ENCODE data around the gene PEBP1.
"Not testable (repeated sequence)": the region's sequence is repeated elsewhere in the genome, so short reads cannot be mapped to it uniquely, and the experiment has no call there.

The PEBP1 gene

DNA sequence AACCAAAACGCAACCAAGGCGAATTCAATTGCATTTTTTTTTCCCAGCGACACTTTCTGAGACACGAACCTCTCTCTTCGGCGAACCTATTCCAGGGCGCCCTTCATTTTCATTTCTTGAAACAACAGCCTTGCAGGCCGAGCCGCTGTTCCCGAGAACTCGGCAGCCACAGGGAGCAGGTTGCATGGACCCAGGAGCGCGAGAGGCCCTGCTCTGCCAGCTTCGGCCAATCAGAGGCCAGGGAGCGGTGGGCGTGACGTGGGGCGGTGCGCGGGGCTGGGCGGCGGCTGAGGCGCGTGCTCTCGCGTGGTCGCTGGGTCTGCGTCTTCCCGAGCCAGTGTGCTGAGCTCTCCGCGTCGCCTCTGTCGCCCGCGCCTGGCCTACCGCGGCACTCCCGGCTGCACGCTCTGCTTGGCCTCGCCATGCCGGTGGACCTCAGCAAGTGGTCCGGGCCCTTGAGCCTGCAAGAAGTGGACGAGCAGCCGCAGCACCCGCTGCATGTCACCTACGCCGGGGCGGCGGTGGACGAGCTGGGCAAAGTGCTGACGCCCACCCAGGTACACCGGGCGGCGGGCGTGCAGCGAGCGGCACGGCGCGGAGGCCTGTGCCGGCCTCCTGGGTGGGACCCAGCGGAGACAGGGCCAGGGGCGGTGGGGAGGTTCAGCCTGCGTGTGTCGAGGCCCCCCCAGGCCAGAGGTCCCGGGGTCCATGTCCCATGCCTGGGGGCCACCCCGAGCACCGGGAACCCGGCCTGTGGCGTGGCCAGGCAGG is at the start of gene PEBP1:
Gene PEBP1, plus strand, starts transcription at position 337 of the 771 bp plus-strand sequence. Its CDS starts 86 bp downstream, at position 423.
- peak; percentile 90 for DNase-seq

DNA sequence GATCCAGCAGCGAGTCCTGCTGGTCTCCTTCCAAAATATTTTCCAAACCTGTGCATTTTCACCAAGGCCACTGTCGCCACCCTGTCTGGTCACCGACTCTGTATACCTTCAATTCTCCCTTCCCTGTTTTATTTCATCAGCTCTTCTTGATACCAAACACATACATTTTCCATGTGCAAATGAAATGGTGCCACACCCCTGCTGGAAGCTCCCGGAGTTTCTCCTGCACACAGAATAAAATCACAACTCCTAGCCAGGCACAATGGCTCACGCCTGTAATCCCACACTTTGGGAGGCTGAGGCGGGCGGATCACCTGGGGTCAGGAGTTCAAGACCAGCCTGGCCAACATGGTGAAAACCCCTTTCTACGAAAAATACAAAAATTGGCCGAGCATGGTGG is 46.1 kb upstream of the PEBP1 start:
- no peak for DNase-seq

DNA sequence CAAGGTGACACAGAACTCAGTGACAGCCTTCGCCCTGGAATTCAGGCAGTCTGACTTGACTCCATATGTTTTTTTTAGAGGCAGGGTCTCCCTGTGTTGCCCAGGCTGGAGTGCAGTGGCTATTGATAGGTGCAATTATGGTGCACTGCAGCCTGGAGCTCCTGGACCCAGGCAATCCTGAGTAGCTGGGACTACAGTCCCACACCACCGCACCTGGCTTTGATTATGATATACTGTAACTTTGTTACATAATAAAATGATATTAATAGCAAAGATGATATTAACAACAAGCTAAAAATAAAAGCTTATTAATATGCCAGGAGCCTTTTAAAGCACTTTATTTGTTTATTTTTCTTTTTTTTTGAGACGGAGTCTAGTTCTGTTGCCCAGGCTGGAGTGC is 41.9 kb upstream of the PEBP1 start:
- DNase-seq: no peak

DNA sequence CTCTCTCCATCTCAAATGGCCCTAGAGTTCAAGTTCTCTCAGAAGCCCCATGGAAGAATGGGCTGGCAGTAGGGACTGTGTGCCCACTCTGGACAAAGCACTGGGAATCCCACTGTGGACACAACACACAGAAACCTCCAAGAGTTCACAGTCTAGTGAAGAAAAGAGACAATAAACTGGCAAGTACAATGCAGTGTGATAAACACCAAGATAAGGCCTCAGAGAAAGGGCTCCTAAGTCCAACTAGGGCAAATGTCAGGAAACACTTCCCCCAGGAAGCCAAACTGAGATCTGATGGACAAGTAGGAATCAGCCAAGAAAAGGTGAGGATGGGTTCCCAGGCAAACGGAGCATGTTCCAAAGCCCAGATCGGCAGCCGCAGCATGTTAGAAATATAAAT is 37.5 kb upstream of the PEBP1 start:
- no peak for DNase-seq

- no peak for DNase-seq
These were observed 36.8 kb upstream of the PEBP1 start for GRCh38 chr12:118098911-118099671.

DNA sequence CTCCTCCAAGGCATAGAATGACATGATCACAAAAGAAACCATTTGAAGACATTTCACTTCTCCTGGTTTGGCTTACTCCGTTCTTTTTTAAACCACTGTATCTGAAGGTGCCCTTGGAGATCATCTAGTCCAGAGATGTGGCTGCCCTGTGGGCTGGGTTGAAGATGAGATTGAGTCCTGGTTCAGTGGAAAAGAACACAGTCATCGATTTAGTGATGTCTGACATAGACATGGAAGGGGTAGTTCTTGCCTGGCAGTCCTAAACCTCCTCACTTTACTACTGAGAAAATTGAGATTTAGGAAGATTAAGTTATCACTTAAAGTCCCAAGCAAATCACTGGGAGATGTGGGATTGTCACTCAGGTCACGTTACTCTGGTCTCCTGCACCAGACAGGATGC is 34.9 kb upstream of the PEBP1 start:
- DNase-seq: no peak

- no peak for DNase-seq
These were observed 33.9 kb upstream of the PEBP1 start for GRCh38 chr12:118102070-118102469.

DNA sequence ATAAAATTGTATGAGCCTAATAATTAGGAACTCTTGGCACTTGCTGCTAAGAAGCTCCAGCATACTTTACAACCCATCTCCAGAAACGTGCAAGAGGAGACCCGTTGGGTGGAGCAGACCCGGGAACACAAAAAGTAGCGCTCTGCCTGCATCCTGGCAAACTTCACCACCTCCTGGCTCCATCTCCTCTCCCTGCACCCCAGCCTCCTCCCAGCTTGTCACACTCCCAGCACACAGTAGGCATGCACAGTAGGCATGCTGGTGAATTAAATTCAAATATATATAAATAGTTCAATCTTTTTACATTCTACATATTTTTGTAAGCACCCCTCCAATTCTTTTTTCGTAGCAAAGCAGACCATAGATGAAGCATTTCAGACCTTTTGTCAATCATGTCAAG is 33.3 kb upstream of the PEBP1 start:
- no peak for DNase-seq

DNA sequence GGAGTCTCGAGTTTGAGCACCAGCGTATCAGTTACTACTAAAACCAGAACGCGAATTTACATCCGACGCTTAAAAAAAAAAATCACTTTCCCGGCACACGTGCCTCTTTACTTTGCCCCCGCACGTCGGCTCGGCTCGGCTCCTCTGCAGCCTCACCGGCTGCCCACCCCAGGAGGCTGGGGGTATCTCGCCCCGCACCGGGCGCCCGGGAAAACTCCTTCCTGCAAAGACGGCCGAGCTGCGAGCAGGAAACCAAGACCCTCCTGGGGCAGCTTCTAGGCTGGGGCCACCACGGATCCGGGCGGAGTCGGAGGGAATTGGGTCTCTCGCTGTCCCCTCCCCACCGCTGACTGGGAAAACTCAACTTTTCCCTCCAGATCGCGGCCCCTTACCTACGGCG is 32.7 kb upstream of the PEBP1 start:
- DNase-seq: no peak

DNA sequence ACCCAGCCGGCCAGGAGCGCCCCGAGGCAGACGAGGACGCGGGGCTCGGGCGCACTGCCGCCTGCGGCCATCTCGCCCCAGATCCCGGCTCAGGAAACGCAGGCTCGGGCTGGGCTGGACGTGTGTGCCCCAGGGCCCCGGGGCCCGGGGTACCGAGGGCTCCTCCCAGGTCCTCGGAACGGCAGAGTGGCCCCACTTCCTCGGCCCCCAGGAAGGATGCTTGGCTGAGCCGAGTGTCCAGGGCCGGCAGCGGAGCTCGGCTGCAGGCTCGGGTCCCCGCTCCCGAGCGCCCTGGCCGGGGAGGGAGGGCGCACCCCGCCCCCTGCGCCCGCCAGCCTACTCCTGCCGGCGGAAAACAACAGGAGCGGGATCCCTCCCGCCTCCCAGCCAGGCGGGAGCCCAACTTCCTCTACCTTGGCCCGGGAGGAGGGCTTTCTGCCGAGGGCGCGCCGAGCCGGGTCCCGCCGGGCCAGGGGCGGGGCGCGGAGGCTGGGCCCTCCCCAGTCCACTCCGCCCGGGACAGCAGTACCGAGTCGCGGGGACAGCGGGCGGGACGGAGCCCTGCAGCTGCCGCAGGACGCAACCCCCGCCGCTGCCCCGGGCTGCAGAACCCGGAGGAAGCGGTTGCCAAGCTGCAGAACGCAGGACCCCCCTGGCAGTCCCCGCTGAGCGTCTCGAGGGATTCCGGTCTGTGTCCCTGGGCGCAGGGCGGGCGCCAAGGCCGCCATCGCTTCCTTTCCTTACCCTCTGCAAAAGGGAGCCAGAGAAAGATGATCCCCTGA is 32.1 kb upstream of the PEBP1 start, which contains the start of gene VSIG10:
Gene VSIG10, minus strand, starts transcription at position 411 of the 782 bp plus-strand sequence. Its CDS starts 340 bp downstream, at position 71.
- peak; percentile 57 for DNase-seq

DNA sequence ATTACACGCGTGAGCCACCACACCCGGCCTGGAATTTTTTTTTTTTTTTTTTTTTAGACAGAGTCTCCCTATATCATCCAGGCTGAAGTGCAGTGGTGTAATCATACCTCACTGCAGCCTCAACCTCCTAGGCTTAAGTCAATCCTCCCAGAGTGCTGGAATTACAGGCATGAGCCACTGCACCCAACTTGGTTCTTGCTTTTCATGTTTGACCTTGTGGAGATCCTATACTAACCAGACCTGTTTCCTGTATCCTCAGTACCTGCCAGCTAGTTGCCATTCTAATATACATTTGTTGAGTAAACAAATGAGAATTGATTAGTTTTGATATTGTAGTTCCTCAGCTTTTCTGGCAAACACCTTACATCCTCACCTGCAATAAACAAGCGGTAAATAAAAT is 28.9 kb upstream of the PEBP1 start:
- no peak for DNase-seq

DNA sequence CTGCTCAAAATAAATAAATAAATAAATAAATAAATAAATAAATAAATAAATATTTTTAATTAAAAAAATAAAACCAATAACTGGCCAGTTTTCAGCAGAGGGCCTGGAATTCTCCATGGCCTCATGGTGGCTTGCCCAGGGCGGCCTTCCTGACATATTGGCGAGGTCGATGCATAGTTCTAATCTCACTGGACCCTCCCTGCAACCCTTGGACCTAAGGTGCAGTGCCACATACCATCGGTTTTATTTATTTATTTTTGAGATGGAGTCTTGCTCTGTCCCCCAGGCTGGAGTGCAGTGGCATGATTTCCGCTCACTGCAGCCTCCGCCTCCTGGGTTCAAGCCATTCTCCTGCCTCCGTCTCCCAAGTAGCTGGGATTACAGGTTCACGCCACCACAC is 28.2 kb upstream of the PEBP1 start:
- DNase-seq: no peak

- no peak for DNase-seq
These were observed 26.8 kb upstream of the PEBP1 start for GRCh38 chr12:118109088-118109487.

GRCh38 chr12:118119449-118119879 is 16.5 kb upstream of the PEBP1 start:
- DNase-seq: no peak

DNA sequence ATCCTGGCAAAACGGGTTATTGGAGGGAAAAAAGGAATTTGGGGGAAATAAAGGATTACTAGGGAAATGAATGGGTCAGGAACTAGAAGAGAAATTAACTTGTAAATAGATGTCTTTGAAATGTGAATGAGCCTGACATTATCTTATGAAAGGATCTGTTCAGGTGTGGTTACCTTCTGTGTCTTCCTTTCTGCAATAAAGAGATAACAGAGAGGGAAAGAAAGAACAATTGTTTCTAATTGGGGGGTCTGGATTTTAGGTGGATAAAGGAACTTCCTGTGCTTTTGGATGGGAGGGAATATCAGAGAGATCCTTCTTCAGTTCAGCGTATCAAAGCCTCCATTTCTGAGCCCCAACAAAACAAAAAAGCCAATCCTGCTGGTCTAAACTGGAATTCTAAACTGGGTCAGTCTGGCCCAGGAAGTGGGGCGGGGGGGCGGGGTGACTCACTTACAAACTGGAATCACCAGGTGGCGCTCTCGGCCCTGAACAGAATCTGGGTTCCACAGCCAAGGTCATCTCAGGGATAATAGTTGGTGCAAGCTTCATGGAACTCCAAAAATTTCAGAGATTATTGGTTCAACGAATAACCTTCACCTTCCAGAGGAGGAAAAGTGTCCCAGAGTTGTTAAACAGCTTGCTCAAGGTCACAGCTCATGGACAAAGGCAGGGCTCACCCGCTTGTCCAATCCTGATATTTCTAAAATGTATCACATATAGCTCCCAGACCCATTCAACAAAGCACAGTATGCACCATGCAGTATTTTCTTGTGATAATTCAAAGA is 15.2 kb upstream of the PEBP1 start:
- peak; percentile 3 for DNase-seq

- no peak for DNase-seq
These were observed 13.7 kb upstream of the PEBP1 start for GRCh38 chr12:118122264-118122663.

GRCh38 chr12:118124333-118124874 is 11.5 kb upstream of the PEBP1 start:
- no peak for DNase-seq

GRCh38 chr12:118125743-118126118 is 10.2 kb upstream of the PEBP1 start:
- no peak for DNase-seq

DNA sequence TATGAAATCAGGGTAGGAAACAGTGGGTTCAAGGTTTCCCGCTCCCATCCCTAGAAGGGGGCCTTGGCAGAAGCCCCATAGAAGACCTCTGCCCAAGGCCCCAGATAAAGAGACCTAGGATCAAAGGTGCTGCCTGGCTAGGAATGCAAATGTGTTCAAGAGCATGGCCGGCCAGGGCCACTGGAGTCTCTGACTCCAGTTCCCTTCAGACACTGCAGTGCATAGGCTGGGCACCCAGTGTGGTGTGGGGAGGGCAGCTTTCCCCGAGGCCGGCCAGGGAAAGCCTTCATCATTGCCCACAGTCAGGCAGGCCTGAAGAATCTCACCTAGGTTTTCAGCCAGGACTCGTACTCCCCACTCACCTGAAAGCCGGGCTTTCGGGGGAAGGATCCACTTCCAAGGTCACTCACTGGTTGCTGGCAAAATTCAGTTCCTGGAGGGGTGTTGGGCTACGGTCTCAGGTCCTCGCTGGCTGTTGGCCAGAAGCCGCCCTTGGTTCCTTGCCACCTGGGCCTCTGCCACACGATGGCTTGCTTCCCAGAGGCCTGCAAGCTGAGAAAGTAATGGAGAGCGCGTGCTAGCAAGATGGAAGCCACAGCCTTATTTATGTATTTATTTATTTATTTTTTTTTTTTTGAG is 9.7 kb upstream of the PEBP1 start:
- no peak for DNase-seq

GRCh38 chr12:118127867-118128266 is 8.1 kb upstream of the PEBP1 start:
- DNase-seq: no peak

GRCh38 chr12:118129436-118129835 is 6.5 kb upstream of the PEBP1 start:
- not testable (repeated sequence) for DNase-seq

DNA sequence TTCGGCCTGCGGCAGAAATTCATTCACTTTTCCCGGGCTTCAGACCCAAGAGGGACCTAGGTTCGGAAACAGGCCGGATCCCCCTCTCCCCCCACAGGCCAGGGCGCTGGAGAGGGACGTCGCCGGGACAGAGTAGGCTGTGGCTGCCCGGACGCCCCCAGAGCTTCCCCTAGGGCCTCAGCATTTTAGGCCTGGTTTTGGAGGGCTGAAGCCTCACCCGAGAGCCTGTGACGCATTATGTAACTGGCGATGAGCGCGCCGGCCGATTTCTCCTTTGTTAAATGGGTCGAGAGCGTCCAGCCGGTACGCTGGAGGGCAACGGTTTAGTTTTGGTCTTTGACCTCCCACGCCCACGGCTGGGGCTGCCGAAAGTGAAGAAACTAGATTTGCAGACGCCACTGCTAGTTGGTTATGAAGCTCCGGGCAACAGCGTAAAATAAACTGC is 657 bp downstream of the PEBP1 start:
- no peak for DNase-seq

All from GDM1 (cell line).